ENCODE data around the gene IFFO2.

GRCh38 chr1:18890706-18891425 is 65.6 kb downstream of the IFFO2 start:
- TF ChIP-seq CTCF (conservative IDR thresholded peaks at IDR 0.05; ENCODE audit: low read length) (no peak), EZH2phosphoT487 (IDR thresholded peaks at IDR 0.05; ENCODE audit: borderline replicate concordance) (no peak)

Data from Loucy (cell line).